HTERT RPE-1 (cell line): ENCODE measurements around the gene PDE6A.

Experiments used
- in situ Hi-C: fragments of 300-500 bp; cut with MboI; formaldehyde crosslinking; loops from 4 replicates; pipeline ENCODE4 v1.14.3; 2020; ENCODE audit warnings: low sequenced_read_pairs

The PDE6A gene

DNA sequence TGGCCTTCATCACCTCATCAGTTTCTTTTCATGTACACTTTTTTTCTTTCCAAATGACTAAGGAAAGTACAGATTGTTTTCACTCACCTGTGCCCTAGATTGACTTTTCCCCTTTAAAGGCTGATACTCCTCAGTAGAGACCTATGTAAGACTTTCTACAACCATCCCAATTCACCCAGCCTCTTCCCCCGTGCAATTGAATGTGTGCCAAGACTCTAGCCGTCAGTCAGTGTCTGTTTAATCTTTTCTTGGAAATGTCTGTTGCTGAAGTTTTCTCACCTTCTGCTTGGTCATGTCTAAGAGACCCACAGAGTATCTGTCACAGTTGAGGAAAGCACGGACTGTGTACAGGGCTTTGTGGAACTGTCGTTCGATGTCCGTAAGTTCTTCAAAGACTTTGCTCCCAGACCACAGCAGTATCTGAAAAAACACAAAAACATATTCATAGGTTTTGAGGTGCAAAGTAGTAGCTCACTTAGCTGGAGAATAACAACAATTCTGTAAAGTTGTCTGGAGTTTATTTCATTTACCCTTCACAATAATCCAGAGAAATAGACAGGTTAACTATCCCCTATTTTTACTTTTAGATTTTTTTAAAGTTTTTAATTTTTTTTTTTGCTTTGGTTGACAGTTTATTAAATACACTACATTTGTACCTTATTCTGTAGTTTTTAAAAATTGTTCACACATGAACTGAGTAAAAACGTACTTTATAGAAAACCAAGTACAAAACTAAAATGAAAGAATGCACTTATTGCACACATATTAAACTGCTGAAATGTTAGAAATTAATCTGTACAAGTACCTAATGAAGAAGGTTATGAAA lies 13.6 kb downstream of the PDE6A start:
- in situ Hi-C loops, result no loop called here

GRCh38 chr5:149930043-149930748 lies 14.4 kb downstream of the PDE6A start:
- in situ Hi-C loops, result no loop called here

- in situ Hi-C loops, result no loop called here
Observed at GRCh38 chr5:149924486-149924885, 20.1 kb downstream of the PDE6A start.

- in situ Hi-C loops, result no loop called here
Observed at GRCh38 chr5:149922950-149923349, 21.6 kb downstream of the PDE6A start.

- in situ Hi-C loops, result no loop called here
Observed at GRCh38 chr5:149921597-149921996, 23.0 kb downstream of the PDE6A start.

DNA sequence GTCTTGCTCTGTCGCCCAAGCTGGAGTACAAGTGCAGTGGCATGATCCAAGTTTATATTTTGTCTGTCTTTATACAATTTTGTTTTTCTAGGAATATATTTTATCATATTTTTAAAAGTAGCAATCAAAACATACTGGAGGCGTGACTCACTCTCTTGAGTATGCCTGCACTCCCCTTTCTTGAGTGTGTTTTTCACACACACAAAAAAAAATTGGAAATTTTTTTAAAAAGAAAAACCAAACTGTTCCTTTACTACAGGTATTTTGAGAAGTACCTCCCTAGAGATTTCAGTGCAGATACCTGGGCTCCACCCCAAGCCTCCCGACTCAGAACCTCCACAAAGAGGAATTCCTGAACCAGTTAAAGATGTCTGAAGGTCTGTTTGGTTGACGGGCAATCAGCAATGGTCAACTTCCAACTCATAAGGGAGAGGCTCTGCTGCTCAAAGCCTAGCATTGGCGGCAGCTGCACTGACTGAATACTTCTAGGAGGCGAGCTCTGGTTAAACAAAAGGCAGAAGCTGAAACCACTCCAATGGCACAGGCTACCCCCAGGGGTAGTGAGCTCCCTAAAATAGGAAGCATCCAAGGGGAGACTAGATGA lies 27.4 kb downstream of the PDE6A start:
- in situ Hi-C loops, result no loop called here

- in situ Hi-C loops, result no loop called here
Observed at GRCh38 chr5:149916334-149917072, 28.1 kb downstream of the PDE6A start.

DNA sequence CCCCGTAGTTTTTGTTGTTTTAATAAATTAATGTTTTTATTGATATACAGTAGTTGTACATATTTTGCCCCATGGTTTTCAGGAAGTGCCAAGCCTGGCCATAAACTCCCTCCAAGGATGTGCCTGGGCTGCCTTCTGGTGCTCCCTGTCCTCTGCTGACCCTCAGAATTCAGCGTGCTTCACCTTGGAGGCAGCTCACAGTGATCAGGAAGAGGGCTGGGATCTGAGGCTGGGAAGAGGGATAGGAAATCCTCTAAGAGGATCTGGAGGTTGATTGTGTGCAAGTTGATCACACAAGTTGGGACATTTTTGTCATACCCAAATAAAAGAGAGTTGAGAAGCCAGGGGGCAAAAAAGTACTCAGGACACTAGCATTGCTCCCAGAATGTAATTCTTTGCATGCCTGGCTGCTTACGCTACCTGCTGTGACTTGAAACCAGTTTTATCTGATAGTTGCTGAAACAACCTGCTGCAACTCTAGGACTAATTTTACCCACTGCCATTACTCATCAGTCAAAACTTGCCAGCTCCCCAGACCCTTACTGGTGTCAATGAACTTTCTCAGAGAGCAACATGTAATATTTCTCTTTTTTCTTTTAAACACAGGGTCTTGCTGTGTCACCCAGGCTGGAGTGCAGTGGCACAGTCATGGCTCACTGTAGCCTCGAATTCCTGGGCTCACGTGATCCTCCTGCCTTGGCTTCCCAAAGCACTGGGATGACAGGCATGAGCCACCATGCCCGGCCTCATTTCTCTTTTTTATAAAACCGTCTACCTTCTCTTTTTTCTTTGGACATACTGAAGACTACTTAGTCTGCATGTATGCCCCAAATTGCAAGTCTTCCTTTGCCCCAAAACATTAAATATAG lies 29.0 kb downstream of the PDE6A start:
- in situ Hi-C loops, result no loop called here

GRCh38 chr5:149913436-149914419 lies 30.9 kb downstream of the PDE6A start:
- in situ Hi-C loops, result no loop called here

DNA sequence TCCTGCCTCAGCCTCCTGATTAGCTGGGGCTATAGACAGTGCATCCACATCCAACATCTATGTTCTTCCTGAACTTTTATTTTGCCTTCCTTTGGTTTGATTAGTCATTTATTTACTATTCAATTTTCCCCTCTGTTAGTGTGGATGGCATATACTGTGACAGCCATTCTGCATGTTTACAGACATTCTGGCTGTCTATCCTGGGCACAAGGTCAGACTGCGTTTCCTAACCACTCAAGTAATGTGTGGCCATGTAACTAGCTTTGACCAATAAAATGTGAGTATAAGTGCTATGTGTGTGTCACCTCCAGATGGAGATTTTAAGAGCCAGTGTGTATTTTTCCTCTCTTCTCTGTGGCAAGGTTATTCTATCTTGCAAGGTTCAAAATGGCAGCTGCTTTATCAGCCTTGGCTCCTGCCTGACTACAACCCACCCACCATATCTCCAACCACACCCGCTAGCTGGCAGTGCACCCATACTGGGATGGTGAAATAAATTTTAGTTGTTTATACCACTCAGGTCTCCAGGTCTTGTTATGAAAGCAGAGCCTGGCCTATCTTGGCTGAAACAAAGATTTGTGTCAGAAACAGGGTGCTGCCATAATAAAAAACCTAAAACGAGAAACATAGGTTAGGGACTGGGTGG lies 32.2 kb downstream of the PDE6A start:
- in situ Hi-C loops, result no loop called here

GRCh38 chr5:149911031-149911430 lies 33.6 kb downstream of the PDE6A start:
- in situ Hi-C loops, result no loop called here

DNA sequence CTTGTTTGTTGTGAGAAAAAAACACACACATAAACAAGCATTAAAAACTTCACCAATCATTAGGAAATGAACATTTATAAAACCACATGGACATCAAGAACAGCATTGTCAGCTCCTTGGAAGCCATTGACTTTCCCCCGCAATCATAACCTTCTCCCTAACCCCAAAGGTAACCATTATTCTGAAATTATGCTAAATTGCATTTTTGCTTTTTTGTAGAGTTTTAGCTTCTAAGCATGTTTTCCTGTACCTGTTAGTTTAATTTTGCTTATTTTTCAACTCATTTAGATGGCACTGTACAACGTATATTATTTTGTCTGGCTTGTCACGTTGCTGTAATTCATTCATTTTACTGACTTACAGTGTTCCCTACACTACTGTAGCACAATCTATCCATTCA lies 36.8 kb downstream of the PDE6A start:
- in situ Hi-C loops, result no loop called here

DNA sequence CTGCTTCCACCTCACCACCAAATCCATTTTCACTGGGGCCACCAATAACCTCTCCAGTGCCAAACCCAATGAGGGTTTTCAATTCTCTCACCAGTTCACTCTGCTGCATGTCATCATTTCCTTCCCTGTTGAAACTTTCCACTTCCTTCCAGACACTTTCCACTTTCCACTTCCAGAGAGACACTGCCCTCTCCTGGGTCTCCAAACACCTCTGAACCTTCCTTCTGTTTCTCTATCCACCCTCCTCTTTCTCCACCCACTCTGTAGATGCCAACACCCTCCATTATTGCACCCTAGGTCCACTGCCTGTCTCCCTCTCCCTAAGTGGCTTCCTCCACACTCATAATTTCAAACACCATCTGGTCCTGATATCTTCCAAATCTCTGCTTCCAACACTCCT lies 39.6 kb downstream of the PDE6A start:
- in situ Hi-C loops, result no loop called here

DNA sequence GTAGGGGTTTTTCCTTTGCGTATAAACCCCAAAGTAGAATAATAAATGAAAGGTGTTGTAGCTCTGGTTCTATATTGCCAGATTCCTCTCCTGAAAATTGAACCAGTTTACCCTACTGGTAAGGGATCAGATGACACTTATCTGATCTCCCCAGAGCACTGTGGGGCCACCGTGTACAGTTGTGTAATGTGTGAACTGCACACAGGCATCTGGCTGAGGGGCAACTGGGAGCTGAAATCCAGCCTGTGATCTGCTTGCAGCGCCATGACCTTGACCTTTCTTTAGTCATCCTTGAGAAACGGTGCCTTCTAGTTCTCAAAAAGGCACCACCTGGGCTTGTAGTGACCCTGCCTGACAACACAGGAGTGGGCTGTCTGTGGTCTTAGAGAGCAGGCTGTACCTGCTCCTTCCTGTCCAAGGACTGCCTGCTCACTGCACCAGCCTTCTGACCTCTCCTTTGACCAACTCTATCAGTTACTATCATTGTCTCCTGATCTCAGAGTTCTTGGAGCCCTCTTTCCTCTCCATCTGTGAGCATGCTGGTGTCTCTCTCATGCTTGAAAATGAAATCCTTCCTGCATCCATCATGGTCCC lies 40.2 kb downstream of the PDE6A start:
- in situ Hi-C loops, result no loop called here

GRCh38 chr5:149903404-149903803 lies 41.2 kb downstream of the PDE6A start:
- in situ Hi-C loops, result no loop called here

GRCh38 chr5:149902177-149902576 lies 42.4 kb downstream of the PDE6A start:
- in situ Hi-C loops, result no loop called here

GRCh38 chr5:149901511-149901910 lies 43.1 kb downstream of the PDE6A start:
- in situ Hi-C loops, result no loop called here

DNA sequence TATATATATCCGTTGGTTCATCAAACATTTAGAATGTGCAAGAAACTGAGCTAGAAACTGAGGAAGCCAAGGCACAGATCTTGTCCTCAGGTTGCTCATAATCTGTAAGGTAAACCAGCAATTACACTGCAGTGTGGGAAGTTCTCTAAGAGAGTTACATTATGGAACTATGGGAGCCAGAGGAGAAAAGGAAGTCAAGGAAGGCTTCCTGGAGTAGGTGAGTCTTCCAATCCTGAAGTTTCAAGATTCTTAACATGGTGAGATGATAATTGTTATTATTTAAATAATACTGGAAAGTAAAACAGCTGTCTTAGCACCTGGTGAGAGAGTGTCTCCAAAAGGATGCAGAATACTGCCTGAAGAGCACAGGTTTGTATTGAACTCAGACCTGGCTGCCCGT lies 44.2 kb downstream of the PDE6A start:
- in situ Hi-C loops, result no loop called here
